Body of pancreas (tissue), 4 donors: ENCODE measurements around the gene SSNA1. TPM values are rescaled to one million over a fixed set of nuclear protein-coding genes. Genes with fewer than 3 reads are reported as not detected.

Source experiments
- ATAC-seq: fragments of 150-250 bp; one replicate; pipeline ENCODE4 v1.9.1; 2016
- DNase-seq, 4 donors: peaks; one replicate each; pipeline ENCODE4 v3.0.0-alpha.2; 2019
- H3K27ac ChIP-seq, 4 donors: fragments of 200-600 bp; sonication (generic); 1 replicate in 3 of 4; 2 replicates in 1 of 4; pipeline versions ENCODE4 v1.5.1 to v1.6.1; 2016 to 2019; ENCODE audit warnings: mild to moderate bottlenecking in 1 of 4, mixed read lengths in 1 of 4, moderate library complexity in 1 of 4
- H3K27me3 ChIP-seq, 2 donors: fragments of 200-600 bp; sonication (generic); one replicate each; pipeline ENCODE4 v1.6.0; 2016; ENCODE audit warnings: mild to moderate bottlenecking in 1 of 2
- H3K36me3 ChIP-seq, 2 donors: fragments of 200-600 bp; sonication (generic); replicated peaks in 1 of 2; 2 replicates each; pipeline ENCODE4 v1.5.1; 2016; ENCODE audit warnings: low read depth in 2 of 2; ENCODE audit not compliant: insufficient read depth in 1 of 2
- H3K4me1 ChIP-seq: fragments of 200-600 bp; sonication (generic); one replicate; pipeline ENCODE4 v1.6.0; 2016
- H3K4me3 ChIP-seq, 2 donors: fragments of 200-600 bp; sonication (generic); 1 replicate in 1 of 2; 2 replicates in 1 of 2; pipeline ENCODE4 v1.5.1; 2016 to 2019
- H3K9me3 ChIP-seq, 3 donors: fragments of 200-600 bp; sonication (generic); 1 replicate in 2 of 3; 2 replicates in 1 of 3; pipeline ENCODE4 v1.5.1; 2016
- CTCF ChIP-seq, 7 experiments: fragments of 450-650 bp in 4 of 7; fragments of 200-600 bp in 3 of 7; sonication (generic) in 3 of 7; IDR thresholded peaks; one replicate each; pipeline ENCODE4 v1.5.1; 2016 to 2019; ENCODE audit warnings: antibody characterized with exemption in 7 of 7
- POLR2A ChIP-seq, 3 donors: fragments of 450-650 bp; IDR thresholded peaks; one replicate each; pipeline ENCODE4 v1.6.1; 2016; ENCODE audit warnings: antibody characterized with exemption in 3 of 3, mild to moderate bottlenecking in 2 of 3
- WGBS, 2 donors: methylation state at CpG; one replicate each; pipeline ENCODE4 v1.1.5; 2017; 5-methylcytosine and 5-hydroxymethylcytosine counted together
- intact Hi-C: fragments of 100-400 bp; cut with DNase I; formaldehyde crosslinking; loops from one replicate; pipeline ENCODE4 v1.15.1; 2023
- total RNA-seq, 2 donors: library from RNA; depleted of rRNA; stranded (reverse); fragments of >200 nt; gene quantifications; one replicate each; pipeline ENCODE4 v1.1.0, GENCODE V29; 2016

The SSNA1 gene
- total RNA-seq, 2 donors from 2014 or later, result 62.3 to 79.1 TPM

GRCh38 chr9:137145731-137146526 lies 42.5 kb upstream of the SSNA1 start:
- Histone ChIP-seq H3K27me3 (peaks cover 0 to 5% of the 10 kb centered on the region in 2 donors), H3K4me3 (no peak overlapping the region), H3K27ac (no peak overlapping the region), H3K4me1 (no peaks in the 10 kb centered on the region), H3K9me3 (no peaks in the 10 kb centered on the region), H3K36me3 (no peaks in the 10 kb centered on the region)
- ATAC-seq (no peak), DNase-seq (no peak)
- no peak for TF ChIP-seq CTCF (IDR thresholded peaks at IDR 0.05)
- TF ChIP-seq POLR2A (IDR thresholded peaks at IDR 0.05), result no peak
- intact Hi-C loops, result no loop called here
- 48 to 57% methylated on average over 16 to 33 of the region's 49 CpGs for WGBS, 2 donors

GRCh38 chr9:137146527-137146918 lies 42.0 kb upstream of the SSNA1 start:
- Histone ChIP-seq H3K27me3 (peaks cover 0 to 5% of the 10 kb centered on the region in 2 donors), H3K9me3 (no peaks in the 10 kb centered on the region), H3K27ac (no peak overlapping the region), H3K4me3 (no peak overlapping the region), H3K4me1 (no peaks in the 10 kb centered on the region), H3K36me3 (no peaks in the 10 kb centered on the region)
- intact Hi-C loops, result no loop called here
- TF ChIP-seq CTCF (IDR thresholded peaks at IDR 0.05) (no peak), POLR2A (IDR thresholded peaks at IDR 0.05) (no peak)
- no peak for DNase-seq
- WGBS, 2 donors, result 53 to 59% methylated on average over 3 to 8 of the region's 9 CpGs
- no peak for ATAC-seq

- intact Hi-C loops, result no loop called here
- no peak for ATAC-seq
- TF ChIP-seq POLR2A (IDR thresholded peaks at IDR 0.05) (no peak), CTCF (IDR thresholded peaks at IDR 0.05) (no peak)
- WGBS, 2 donors, result 73% methylated on average over 24 to 26 of the region's 26 CpGs
- H3K36me3 ChIP-seq, result no peaks in the 10 kb centered on the region
- H3K4me1 ChIP-seq, result no peaks in the 10 kb centered on the region
- no peak for DNase-seq
- H3K4me3 ChIP-seq, result no peak overlapping the region
- peaks cover 0 to 5% of the 10 kb centered on the region in 2 donors for H3K27me3 ChIP-seq
- no peaks in the 10 kb centered on the region for H3K9me3 ChIP-seq
- no peak overlapping the region for H3K27ac ChIP-seq
Observed at GRCh38 chr9:137147091-137147792, 41.2 kb upstream of the SSNA1 start.

GRCh38 chr9:137147793-137148160 lies 40.7 kb upstream of the SSNA1 start:
- DNase-seq (no peak), ATAC-seq (no peak)
- Histone ChIP-seq H3K36me3 (no peaks in the 10 kb centered on the region), H3K27ac (no peak overlapping the region), H3K9me3 (no peaks in the 10 kb centered on the region), H3K4me3 (no peak overlapping the region), H3K27me3 (peaks cover 0 to 5% of the 10 kb centered on the region in 2 donors), H3K4me1 (no peaks in the 10 kb centered on the region)
- TF ChIP-seq CTCF (IDR thresholded peaks at IDR 0.05), result no peak
- TF ChIP-seq POLR2A (IDR thresholded peaks at IDR 0.05), result no peak
- intact Hi-C loops, result no loop called here
- 28 to 35% methylated on average over 10 to 23 of the region's 24 CpGs for WGBS, 2 donors
